Measurements from ENCODE around the gene RAP1GAP. TPM values are rescaled to one million over a fixed set of nuclear protein-coding genes. Genes with fewer than 3 reads are reported as not detected.

RAP1GAP gene
- total and polyA plus RNA-seq, 2 of the 13 experiments (the other 11 are each of a cell fraction or from before 2014, with no cell fraction given), result 11.9 to 37.5 TPM

- TF ChIP-seq EHMT2 (IDR thresholded peaks at IDR 0.05; ENCODE audit: borderline replicate concordance, low read depth, low read length), result peak; percentile 89; the same call in 1 of the 2 replicates
- peak; percentile 93 to 94 for TF ChIP-seq REST (IDR thresholded peaks at IDR 0.05; ENCODE audit: borderline replicate concordance in 1 of 2, low read depth in 1 of 2, low read length in 2 of 2)
- TF ChIP-seq NFKB2 (CRISPR knock-in tag; IDR thresholded peaks at IDR 0.05; ENCODE audit: borderline replicate concordance), result 0 out of 2 replicates have a peak, but pooled peaks have one; percentile 29
- TF ChIP-seq ZNF768 (CRISPR knock-in tag; IDR thresholded peaks at IDR 0.05), result peak; percentile 93
- no peak for TF ChIP-seq PAXIP1 (CRISPR knock-in tag; conservative IDR thresholded peaks at IDR 0.05)
- 0 out of 2 replicates have a peak, but pooled peaks have one; percentile 38 for TF ChIP-seq ZNF264 (CRISPR knock-in tag; IDR thresholded peaks at IDR 0.05)
- TF ChIP-seq PTBP1 (IDR thresholded peaks at IDR 0.05; ENCODE audit: low read depth, low read length, poor library complexity, severe bottlenecking), result no peak
- TF ChIP-seq, protein P1, sequence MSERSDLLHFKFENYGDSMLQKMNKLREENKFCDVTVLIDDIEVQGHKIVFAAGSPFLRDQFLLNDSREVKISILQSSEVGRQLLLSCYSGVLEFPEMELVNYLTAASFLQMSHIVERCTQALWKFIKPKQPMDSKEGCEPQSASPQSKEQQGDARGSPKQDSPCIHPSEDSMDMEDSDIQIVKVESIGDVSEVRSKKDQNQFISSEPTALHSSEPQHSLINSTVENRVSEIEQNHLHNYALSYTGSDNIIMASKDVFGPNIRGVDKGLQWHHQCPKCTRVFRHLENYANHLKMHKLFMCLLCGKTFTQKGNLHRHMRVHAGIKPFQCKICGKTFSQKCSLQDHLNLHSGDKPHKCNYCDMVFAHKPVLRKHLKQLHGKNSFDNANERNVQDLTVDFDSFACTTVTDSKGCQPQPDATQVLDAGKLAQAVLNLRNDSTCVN (CRISPR knock-in tag; IDR thresholded peaks at IDR 0.05; ENCODE audit: borderline replicate concordance), result no peak
- peak; percentile 36; the same call in 1 of the 2 replicates for TF ChIP-seq ZNF232 (CRISPR knock-in tag; IDR thresholded peaks at IDR 0.05; ENCODE audit: borderline replicate concordance)
- TF ChIP-seq MIER3 (CRISPR knock-in tag; IDR thresholded peaks at IDR 0.05; ENCODE audit: borderline replicate concordance), result no peak
Observed at GRCh38 chr1:21647431-21648351, 21.5 kb downstream of the RAP1GAP start (continued).

Measured in HepG2 (cell line).